GM12874 (cell line): ENCODE measurements around the gene GPALPP1.

Experiments used
- CTCF ChIP-seq: IDR thresholded peaks from 2 replicates; pipeline ENCODE4 v1.5.1; 2011; ENCODE audit warnings: low read depth, mild to moderate bottlenecking, control low read depth, low read length, moderate library complexity; ENCODE audit not compliant: insufficient read depth

GPALPP1 gene

GRCh38 chr13:45068036-45069001 is 79.0 kb downstream of the GPALPP1 start:
- TF ChIP-seq CTCF, result no peak

- TF ChIP-seq CTCF, result no peak
Measured at GRCh38 chr13:45073809-45074208, 84.5 kb downstream of the GPALPP1 start.

GRCh38 chr13:45074721-45075120 is 85.4 kb downstream of the GPALPP1 start:
- no peak for TF ChIP-seq CTCF

GRCh38 chr13:45078003-45078402 is 88.7 kb downstream of the GPALPP1 start:
- no peak for TF ChIP-seq CTCF
